Nephron (organoid): ENCODE measurements around the gene ZW10.
"Not testable (repeated sequence)": the region's sequence is repeated elsewhere in the genome, so short reads cannot be mapped to it uniquely, and the experiment has no call there.

Source experiments
- H3K27ac Mint-ChIP-seq, 3 experiments: 2 replicates each; pipeline ENCODE4 v1.8.0; 2020; ENCODE audit warnings: mixed read lengths in 3 of 3, mild to moderate bottlenecking in 2 of 3, moderate library complexity in 1 of 3
- H3K27me3 Mint-ChIP-seq: 2 replicates; pipeline ENCODE4 v1.8.0; 2021; ENCODE audit warnings: low read depth, mild to moderate bottlenecking, moderate library complexity, mixed read lengths
- H3K36me3 Mint-ChIP-seq: 2 replicates; pipeline ENCODE4 v1.8.0; 2020; ENCODE audit warnings: low read depth, mixed read lengths
- H3K4me1 Mint-ChIP-seq: 2 replicates; pipeline ENCODE4 v1.8.0; 2020; ENCODE audit warnings: mixed read lengths
- H3K4me3 Mint-ChIP-seq, 3 experiments: 2 replicates each; pipeline ENCODE4 v1.8.0; 2020; ENCODE audit warnings: mild to moderate bottlenecking in 3 of 3, mixed read lengths in 3 of 3, moderate library complexity in 2 of 3
- H3K9me3 Mint-ChIP-seq: 2 replicates; pipeline ENCODE4 v1.8.0; 2020; ENCODE audit warnings: mixed read lengths
- TF ChIP-seq, protein P1 (sequence below), 3 experiments: fragments of 200-600 bp; sonication (generic); IDR thresholded peaks; one replicate each; pipeline ENCODE4 v1.5.0; 2021; ENCODE audit warnings: antibody characterized with exemption in 3 of 3; ENCODE audit not compliant: unreplicated experiment in 3 of 3

The ZW10 gene

DNA sequence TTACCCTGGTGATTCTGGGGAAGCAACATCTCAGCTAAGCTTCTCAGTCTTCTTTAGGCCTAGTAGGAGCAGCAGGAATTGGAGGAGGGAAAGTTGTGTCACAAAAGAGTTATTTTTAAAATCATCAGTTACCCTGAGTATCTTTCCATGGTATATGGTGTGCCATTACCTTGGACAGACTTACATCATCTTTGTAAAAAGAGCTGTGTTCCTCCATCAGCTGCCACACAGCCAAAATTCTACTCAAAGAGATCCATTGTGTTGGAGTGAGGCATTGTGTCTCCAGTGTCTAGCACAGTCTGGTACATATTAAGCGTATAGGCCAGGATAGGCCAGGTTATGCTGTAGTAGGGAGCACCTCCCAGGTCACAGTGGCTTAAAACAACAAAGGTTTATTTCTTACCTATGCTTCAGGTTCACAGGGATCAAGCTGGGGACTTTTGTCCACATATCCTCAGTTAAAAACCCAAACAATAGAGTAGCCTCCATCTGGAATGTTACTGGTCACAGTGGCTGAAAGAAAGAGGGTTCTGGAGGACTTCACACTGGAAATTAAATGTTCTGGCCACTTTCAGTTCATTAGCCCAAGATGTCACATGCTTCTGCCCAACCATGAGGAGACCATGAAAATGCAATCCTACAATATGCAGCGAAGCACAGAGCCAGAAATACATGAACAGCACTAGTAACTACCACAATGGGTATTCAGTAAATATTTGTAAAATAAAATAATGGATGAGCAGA is 57.4 kb downstream of the ZW10 start:
- no peak overlapping the region for H3K4me3 Mint-ChIP-seq
- peaks cover 13% of the 10 kb centered on the region for H3K9me3 Mint-ChIP-seq
- H3K36me3 Mint-ChIP-seq = peaks cover 49% of the 10 kb centered on the region
- H3K4me1 Mint-ChIP-seq = no peaks in the 10 kb centered on the region
- H3K27ac Mint-ChIP-seq = no peak overlapping the region
- H3K27me3 Mint-ChIP-seq = no peaks in the 10 kb centered on the region
- TF ChIP-seq, protein P1, sequence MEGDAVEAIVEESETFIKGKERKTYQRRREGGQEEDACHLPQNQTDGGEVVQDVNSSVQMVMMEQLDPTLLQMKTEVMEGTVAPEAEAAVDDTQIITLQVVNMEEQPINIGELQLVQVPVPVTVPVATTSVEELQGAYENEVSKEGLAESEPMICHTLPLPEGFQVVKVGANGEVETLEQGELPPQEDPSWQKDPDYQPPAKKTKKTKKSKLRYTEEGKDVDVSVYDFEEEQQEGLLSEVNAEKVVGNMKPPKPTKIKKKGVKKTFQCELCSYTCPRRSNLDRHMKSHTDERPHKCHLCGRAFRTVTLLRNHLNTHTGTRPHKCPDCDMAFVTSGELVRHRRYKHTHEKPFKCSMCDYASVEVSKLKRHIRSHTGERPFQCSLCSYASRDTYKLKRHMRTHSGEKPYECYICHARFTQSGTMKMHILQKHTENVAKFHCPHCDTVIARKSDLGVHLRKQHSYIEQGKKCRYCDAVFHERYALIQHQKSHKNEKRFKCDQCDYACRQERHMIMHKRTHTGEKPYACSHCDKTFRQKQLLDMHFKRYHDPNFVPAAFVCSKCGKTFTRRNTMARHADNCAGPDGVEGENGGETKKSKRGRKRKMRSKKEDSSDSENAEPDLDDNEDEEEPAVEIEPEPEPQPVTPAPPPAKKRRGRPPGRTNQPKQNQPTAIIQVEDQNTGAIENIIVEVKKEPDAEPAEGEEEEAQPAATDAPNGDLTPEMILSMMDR (IDR thresholded peaks at IDR 0.05; ENCODE audit: unreplicated experiment in 3 of 3) = no peak

DNA sequence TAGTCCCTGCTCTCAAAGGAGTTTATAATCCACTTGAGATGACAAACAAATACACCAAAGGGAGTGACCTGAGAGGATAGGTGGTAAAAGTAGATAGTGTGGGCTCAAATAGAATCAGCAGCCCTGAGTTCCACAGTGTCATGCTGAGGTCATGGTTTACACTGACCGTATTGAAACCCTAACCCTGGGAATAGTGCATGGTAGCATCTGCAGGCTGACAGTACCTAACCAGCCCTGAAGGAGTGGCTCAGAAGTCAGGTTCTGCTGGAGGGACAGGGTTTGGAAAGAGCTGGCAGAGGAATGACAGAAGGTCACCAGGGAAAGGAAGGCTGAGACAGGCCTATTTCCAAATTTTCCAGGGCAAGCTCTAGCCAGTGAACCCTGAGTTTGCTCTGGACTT is 58.2 kb downstream of the ZW10 start:
- Mint-ChIP-seq H3K4me3 (no peak overlapping the region), H3K4me1 (no peaks in the 10 kb centered on the region), H3K9me3 (peaks cover 20% of the 10 kb centered on the region), H3K27ac (no peak overlapping the region), H3K36me3 (peaks cover 51% of the 10 kb centered on the region), H3K27me3 (no peaks in the 10 kb centered on the region)
- TF ChIP-seq, protein P1 (IDR thresholded peaks at IDR 0.05; ENCODE audit: unreplicated experiment in 3 of 3) = no peak

DNA sequence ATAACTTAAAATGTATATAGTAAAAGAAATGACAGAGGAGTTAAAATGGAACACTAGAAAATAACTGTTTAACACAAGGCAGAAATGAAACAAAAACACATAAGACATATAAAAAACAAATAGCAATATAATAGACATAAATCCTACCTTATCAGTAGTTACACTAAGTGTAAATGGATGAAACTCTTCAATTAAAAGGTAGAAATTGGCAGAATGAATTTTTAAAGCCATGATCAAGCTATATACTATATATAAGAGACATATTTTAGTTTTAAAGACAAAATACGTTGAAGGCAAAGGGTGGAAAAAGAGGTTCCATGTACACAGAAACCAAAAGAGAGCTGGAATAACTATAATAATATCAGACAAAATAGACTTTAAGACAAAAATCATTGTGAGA is 62.5 kb downstream of the ZW10 start:
- TF ChIP-seq, protein P1 (IDR thresholded peaks at IDR 0.05; ENCODE audit: unreplicated experiment in 3 of 3) = no peak

DNA sequence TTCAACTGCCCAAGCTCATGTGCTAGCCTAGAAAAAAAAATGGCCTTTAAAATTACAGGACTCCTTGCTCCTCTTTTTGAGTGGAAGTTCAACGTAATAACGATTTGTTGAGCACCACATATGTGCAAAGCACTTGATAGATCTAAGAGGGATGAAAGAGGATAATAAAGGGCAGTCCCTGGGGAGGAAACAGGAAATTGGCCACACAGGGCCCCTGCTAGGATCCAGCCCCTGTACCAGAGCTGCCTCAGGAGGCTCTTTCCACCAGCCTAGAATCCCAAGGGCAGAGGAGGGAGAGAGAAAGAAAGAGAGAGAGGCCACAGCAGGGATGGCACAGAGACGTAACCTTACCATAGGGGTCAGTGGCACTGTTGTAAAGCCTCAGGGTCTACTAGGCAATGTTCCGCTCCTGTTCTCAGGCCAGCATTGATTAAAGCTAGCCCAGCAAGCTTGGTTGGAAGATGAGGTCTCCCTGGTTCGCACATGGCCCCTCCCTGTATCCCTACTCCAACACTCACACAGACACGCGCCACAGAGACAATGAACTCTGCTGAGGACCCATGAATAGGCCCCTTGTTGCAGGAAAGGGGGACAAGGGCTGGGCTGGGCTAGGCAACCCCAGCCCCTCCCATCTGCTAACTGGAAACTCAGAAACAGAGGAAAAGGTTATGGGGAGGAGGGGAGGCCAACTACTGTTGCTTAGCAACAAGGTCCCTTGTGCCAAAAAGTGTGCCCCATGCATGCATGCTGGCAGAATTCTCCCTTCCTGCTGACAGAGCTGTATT is 67.4 kb downstream of the ZW10 start, which contains the start of gene TMPRSS5:
TMPRSS5 (minus strand) TSS at position 438 of the 785 bp plus-strand sequence; CDS start at position 354, 84 bp downstream.
- TF ChIP-seq, protein P1 (IDR thresholded peaks at IDR 0.05; ENCODE audit: unreplicated experiment in 3 of 3) = no peak
- H3K4me3 Mint-ChIP-seq = peak within 1 kb of the TSS in 1 of 3 experiments; percentile 45
- H3K4me1 Mint-ChIP-seq = no peaks in the 10 kb centered on the region
- H3K9me3 Mint-ChIP-seq = peaks cover 34% of the 10 kb centered on the region
- H3K27me3 Mint-ChIP-seq = no peaks in the 10 kb centered on the region
- peaks cover 33% of the 10 kb centered on the region for H3K36me3 Mint-ChIP-seq
- H3K27ac Mint-ChIP-seq = peak within 1 kb of the TSS in 2 of 3 experiments; percentile 29 to 37

More for the DNA sequence above, 62.5 kb downstream of the ZW10 start:
- peaks cover 43% of the 10 kb centered on the region for H3K9me3 Mint-ChIP-seq
- H3K4me3 Mint-ChIP-seq = no peak overlapping the region
- H3K36me3 Mint-ChIP-seq = peaks cover 46% of the 10 kb centered on the region
- H3K4me1 Mint-ChIP-seq = no peaks in the 10 kb centered on the region
- no peak overlapping the region for H3K27ac Mint-ChIP-seq
- H3K27me3 Mint-ChIP-seq = no peaks in the 10 kb centered on the region

DNA sequence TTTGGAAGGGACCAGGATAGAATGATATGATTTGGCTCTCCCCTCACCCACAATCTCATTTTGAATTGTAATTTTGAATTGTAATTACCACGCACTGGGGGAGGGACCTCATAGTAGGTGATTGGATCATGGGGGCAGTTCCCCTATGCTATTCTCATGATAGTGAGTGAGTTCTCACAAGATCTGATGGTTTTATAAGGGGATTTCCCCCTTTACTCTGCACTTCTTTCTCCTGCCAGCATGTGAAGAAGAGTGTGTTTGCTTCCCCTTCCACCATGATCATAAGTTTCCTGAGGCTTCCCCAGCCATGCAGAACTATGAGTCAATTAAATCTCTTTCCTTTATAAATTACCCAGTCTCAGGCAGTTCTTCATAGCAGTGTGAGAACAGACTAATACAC is 69.9 kb downstream of the ZW10 start:
- H3K4me1 Mint-ChIP-seq, H3K27me3 Mint-ChIP-seq, H3K27ac Mint-ChIP-seq, H3K4me3 Mint-ChIP-seq: not testable (repeated sequence)
- Mint-ChIP-seq H3K36me3 (peaks cover 15% of the 10 kb centered on the region), H3K9me3 (peaks cover 11% of the 10 kb centered on the region)

DNA sequence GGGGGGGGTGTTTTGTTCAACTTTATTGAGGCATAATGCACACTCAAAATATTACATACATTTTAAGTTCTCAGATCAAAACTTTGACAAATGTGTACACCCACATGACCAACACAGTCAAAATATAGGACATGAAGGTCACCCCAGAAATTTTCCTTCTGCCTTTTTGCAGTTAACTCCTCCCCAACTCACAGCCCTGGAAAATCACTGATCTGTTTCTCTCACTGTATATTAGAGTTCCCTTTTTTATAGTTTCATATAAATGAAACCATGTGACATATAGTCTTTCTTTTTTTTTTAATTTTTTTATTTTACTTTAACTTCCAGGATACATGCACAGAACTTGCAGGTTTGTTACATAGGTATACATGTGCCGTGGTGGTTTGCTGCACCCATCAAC is 72.0 kb downstream of the ZW10 start:
- Mint-ChIP-seq H3K27ac (no peak overlapping the region), H3K27me3 (no peaks in the 10 kb centered on the region), H3K4me1 (no peaks in the 10 kb centered on the region), H3K36me3 (no peaks in the 10 kb centered on the region), H3K4me3 (no peak overlapping the region), H3K9me3 (no peaks in the 10 kb centered on the region)
- TF ChIP-seq, protein P1 (IDR thresholded peaks at IDR 0.05; ENCODE audit: unreplicated experiment in 3 of 3) = no peak
